OCI-LY7 (cell line): Measurements from ENCODE around the gene CNOT11.

ENCODE experiments used
- CTCF ChIP-seq: fragments of 200-600 bp; sonication (generic); conservative IDR thresholded peaks from 2 replicates; pipeline ENCODE4 v1.5.1; 2014; ENCODE audit warnings: mild to moderate bottlenecking, antibody characterized with exemption, low read length, moderate library complexity, mixed read lengths
- EZH2phosphoT487 ChIP-seq: fragments of 200-600 bp; sonication (generic); IDR thresholded peaks from 2 replicates; pipeline ENCODE4 v1.6.1; 2018; ENCODE audit warnings: low read depth, borderline replicate concordance, mild to moderate bottlenecking, mixed run types, antibody characterized with exemption, low read length, moderate library complexity, mixed read lengths

GRCh38 chr2:101256316-101256715 is 3.6 kb downstream of the CNOT11 start:
- TF ChIP-seq CTCF = no peak
- no peak for TF ChIP-seq EZH2phosphoT487
